HG02798 (cell line): ENCODE results near the gene RPL27A.

ENCODE experiments used
- ATAC-seq: cut with Tn5 transposase; IDR thresholded peaks from one replicate; pipeline ENCODE4 v1.9.1; 2021; ENCODE audit warnings: mild to moderate bottlenecking; ENCODE audit not compliant: unreplicated experiment, poor library complexity

Gene RPL27A

DNA sequence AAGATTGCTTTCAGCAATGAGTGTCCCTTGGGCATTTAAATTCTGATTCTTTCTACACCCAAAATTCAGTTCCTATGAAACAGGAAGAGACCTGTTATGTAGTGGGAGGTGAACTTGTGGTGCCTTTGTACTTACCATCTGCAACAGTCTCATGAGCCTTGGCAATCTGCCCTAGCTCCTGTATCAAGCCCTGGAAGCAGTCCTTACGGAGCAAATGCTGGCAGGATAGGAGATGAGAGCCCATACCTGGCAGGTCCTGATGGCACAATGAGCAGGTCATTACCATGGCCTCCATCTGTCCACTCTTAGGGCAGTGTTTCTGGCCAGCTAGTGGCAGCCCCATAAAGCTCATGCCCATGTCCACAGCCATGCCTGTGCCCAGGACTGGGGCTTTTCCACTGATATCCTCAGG lies 10.9 kb upstream of the RPL27A start:
- no peak for ATAC-seq

DNA sequence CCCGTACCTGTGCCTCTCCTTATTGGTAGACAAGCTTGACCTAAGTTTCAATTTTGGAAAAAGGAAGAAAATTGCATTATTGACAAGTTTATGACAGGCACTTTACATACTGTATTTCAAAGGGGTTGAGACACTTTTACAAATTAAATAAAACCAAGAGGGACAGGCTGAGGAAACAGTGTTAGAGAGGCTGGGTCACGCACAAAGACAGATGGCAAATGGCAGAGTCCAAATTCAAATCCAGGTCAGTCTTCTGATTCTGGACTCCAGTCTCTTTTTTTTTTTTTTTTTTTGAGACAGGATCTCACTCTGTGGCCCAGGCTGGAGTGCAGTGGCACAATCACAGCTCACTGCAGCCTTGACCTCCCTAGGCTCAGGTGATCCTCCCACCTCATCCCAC lies 10.2 kb upstream of the RPL27A start:
- no peak for ATAC-seq

DNA sequence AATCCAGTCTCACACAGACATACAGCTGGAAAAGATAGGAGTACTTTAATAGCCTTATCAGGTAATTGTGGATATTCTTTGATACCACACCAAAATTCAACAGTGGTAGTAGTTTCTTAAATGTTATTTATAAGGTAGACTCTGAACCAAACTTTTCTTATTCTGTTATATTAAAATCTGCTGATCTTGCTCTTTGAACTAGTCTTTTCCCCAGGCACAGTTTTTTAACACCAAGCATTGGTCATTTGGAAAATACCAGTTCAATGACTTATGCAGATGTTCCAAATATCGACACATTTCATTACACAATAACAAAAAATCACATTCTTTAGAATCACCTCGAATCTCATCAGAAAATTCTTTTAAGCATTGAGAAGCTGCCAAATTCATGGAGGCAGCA lies 7.7 kb upstream of the RPL27A start:
- no peak for ATAC-seq

DNA sequence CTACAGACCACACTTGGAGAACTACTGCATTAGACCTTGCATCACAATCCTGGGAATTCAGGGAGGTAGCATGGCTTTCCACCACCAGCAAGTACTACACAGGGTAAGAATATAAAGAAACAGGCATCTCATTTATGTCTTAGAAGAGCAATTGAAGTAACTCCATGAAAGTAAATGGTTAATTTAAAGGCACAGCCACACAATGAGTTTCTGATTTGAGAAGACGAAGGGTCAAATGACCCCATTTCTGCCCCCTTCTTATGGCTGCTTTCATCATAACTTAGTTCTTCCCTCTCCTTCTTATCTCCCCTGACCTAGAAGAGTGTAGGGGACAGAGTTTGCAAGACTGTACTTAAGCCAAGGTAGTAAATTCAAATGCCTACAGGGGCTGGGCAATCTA lies 6.1 kb upstream of the RPL27A start:
- ATAC-seq, result no peak

DNA sequence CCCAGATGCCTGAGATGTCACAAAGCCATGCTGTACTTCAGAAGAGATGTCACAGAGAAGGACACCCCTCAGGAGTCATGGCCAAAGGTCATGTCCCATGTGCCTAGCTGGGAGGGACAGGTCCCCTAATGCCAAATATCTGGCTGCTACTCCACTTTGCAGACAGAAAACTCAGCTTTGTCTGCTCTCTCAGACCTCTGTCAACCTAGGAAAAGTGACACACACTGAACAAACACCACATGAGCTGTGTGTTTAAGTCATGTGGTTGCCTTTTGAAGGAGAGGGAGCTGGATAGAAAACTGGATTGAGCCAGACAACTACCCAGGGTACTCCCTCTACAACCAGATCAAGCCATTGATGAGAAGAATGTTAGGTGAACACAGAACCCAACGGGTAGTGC lies 3.6 kb upstream of the RPL27A start:
- ATAC-seq, result no peak

DNA sequence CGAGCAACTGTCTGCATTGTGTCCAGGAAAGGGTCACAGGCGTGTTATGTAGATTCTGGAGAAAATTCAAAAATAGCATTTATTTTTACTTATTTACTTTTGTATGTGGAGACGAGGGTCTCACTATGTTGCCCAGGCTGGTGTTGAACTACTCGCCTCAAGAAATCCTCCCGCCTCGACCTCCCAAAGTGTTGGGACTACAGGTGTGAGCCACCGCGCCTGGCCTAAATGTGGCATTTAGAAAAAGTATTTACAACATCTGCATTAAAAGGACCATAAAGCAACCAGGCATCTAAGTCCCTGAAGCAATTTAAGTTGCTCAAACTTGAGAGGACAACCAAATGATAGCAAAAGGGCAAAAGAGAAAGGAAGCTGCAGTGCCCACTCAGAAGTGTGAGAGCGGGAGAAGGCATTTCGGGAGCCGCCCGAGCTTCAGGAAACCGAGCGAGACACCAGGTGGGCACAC lies 722 bp upstream of the RPL27A start:
- ATAC-seq, result peak; percentile 19

DNA sequence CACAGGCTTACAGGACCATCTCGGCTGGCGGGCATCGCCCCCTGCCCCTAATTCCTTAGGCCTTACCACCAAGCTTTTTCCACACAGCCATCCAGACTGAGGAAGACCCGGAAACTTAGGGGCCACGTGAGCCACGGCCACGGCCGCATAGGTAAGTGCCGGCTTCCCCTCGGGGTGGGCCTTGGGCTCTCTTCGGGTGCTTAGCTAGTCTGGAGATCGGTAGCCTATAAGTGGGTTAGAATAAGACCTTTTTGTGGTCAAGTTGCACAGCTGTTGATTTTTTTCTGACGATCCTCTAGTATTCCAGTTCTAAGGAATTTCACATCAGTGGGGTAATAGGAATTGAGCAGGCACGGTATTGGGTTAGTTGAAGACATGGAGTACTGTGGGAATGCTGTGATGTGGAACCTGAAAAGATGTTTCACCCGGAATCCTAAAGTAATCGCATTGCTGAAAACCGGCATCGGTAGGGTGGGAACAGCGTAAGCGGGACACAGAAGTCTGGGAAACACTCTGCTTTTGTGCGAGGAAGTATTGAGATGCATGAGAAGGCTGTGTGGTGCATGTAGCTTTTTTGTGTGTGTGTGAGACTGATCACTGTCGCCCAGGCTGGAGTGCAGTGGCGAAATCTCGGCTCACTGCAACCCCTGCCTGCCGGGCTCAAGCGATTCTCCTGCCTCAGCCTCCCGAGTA lies 669 bp downstream of the RPL27A start:
- ATAC-seq, result peak; percentile 2

DNA sequence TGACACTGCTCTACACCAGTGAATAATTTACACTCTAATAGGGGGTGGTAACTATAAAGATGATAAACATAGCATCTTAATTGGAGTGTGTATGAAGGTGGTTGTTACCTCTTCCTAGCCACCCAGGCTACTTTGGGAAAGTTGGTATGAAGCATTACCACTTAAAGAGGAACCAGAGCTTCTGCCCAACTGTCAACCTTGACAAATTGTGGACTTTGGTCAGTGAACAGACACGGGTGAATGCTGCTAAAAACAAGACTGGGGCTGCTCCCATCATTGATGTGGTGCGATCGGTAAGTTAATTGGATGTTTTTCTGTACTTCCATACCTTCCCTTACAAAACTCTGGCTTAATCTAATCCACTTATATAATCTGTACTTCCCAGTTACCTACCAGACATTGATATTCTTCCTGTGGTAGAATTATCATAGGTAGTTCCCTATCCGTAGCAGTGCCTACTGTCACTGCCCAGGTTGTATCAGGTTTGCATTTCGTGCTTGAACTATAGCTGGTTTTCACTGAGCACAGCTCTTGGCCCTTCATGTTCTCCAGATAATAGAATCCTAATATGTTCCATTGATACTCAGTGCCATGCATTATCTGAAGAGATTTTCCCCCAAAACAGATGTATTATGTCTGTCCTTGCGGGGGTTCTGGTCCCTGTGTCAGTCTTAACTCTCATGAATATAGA lies 2.2 kb downstream of the RPL27A start:
- ATAC-seq, result no peak

DNA sequence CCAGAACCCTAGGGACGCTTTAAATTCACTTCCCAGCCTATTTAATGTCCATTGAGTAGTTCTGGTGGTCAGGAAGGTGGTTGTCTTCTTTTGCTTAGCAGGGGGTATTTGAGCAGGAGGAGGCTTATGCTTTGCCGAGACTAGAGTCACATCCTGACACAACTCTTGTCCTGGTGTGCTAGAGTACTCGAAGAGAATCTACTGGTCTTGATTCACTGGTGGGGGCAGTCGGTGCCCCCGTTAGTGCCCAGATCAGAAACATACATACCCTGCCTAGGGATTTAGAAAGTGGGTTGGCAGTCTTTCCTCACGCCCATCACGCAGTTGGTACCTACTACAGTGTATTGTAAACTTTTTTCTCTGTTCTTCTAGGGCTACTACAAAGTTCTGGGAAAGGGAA lies 2.7 kb downstream of the RPL27A start:
- no peak for ATAC-seq

DNA sequence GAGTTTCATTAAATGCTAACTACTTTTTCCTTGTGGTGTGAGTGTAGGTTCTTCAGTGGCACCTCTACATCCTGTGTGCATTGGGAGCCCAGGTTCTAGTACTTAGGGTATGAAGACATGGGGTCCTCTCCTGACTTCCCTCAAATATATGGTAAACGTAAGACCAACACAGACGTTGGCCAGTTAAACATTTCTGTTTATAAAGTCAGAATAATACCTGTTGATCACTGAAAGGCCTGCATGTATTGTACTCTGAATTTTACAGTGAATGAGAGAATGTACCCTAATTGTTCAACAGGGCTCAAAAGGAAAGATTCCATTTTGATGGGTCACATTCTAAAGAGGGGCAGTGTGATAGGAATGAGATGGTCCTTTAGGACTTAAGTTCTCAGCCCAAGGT lies 3.2 kb downstream of the RPL27A start:
- no peak for ATAC-seq

DNA sequence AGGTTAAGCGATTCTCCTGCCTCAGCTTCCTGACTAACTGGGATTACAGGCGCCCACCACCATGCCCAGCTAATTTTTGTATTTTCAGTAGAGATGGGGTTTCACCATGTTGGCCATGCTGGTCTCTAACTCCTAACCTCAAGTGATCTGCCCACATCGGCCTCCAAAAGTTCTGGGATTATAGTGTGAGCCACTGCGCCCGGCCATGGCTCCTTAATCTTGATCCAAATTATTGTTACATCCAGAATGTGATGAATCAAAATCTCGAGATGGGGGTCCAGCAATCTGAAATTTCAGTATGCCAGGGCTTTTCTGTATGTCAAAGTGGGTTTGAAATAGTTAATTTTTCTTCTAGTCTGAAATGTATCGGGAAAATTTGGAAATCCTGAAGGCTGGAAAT lies 3.7 kb downstream of the RPL27A start:
- ATAC-seq, result no peak

DNA sequence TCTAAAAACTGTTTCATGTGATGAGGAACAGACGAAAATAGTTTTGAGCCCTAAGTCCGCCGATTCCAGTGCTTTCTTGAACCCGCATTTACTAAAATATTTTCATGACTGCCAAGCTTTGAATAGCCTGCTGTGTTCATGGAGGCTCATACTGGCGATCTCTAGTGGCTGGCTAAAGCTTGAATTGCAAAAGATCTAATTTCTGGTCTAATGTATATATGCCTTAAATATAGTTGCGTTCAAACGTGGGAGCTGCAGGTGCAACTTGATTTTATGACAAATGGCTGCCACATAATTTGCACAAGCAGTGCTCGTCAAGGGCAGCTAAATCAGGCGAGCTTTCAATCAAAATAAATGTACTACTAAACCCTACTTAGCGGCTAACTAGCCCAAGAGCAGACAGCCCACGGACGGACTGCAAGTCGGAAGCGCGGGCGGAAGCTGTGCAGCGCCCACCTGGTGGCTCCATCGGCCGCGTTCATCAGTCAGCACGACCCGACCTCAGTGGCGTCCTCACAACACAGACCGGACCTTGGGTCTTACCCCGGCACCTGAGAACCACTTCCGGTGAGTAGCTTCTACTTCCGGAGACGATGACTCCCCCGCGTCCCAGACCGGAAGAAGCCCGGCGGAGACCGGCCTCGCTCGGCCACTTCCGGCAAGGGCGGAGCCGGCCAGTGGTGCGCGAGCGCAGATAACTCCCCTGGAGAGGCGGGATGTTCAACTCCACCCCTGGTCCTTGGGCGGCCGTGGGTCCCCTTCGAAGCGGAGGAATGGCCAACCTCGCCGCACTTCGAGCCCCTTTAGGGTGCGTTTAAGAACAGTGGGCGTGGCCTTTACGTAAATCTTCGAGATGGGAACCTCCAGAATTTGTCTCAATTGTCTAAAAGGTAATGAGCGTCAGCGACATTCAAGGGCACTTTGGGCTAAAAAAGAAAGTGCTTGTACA lies 6.1 kb downstream of the RPL27A start:
- ATAC-seq, result peak; percentile 97

DNA sequence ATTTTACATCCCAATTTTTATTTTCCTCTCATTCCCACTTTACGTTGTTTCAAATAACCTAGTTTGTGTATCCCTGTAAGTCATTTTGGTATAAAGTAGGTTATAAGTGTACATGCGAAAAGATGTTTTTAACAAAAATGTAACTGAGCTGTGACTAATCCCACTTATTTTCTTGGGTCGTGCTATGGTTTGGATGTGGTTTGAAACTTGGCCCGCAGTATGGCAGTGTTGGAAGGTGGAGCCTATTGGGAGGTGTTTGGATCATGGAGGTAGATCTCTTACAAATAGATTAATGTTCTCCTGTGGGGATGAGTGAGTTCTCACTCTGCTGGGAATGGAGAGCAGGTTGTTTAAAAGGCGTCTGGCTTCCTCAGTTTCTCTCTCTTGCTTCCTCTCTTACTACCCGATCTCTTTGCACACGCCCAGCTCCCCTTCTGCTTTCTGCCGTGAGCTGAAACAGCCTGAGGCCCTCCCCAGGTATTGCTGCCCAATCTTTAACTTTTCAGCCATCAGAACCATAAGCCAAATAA lies 7.2 kb downstream of the RPL27A start:
- ATAC-seq, result no peak

DNA sequence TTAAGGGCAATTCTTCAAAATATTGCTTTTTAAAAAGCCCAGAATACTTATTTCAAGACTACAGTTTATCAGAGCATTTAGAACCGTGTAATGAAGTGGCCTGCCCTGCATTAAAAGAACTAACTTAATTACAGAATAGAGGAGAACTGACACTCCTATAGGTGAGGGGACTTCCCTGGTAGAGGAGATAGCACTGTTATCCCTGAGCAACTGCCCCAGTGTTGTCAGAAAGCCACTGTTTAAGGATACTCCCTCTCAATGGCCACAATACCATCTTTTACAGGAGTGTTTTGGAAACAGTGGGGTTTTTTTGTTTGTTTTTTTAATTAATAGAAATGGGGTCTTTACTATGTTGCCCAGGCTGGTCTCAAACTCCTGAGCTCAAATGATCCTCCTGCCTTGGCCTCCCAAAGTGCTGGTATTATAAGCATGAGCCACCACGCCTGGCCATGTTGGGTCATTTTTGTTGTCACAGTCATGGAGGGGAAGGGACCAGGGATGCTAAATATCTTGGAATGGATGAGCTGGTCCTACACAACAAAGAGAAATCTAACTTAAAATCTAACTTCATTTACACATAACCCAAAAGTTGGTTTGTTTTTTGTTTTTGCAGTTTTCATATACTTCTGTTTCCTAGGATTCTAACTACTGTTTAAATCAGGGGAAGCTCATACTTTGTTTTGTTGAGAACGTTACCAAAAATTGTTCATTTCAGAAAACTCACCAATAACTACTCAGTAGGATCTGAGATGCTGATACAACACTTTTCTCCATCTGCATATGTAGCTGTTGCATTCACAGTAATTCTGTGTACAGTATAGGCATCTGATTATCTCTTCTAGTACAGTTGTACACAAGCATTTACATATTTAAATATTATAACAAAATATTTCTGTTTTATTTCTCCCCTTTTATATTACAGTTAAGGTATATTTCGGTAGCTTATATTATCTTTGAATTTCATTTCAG lies 8.1 kb downstream of the RPL27A start:
- no peak for ATAC-seq

DNA sequence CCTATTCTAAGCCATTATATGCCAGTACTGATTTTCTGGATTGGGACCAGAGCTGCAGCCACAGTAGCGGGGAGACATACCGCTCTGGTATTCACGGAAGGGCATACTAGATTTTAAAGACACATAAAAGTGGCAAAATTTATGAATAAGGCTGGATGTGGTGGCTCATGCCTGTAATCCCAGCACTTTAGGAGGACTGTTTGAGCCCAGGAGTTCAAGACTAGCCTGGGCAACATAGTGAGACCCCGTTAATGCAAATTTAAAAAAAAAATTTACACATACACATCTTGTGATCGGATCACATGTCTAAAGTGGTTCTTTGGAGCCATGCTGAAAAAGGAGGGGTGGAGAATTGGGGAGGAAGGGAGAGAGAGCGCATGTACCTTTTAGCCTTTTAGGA lies 9.0 kb downstream of the RPL27A start:
- no peak for ATAC-seq

DNA sequence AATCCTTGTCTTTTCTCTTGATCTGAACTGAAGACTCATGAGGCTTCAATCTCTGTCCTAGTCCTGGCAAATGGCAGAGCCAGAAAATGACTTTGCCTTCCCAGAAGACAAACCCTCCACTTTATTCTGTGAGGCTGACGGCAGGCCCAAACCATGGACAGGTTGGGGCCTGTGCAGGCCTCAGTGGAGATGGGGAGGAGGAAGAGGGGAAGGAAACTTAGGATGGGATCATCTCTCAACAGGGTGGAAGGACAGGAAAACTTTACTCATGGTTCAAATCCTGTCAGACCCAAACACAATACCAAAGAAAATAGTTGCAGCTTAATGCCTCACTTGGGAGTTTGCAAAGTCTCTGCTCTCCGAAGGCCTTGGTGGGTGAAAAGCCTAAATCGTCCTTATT lies 9.8 kb downstream of the RPL27A start:
- ATAC-seq, result no peak

DNA sequence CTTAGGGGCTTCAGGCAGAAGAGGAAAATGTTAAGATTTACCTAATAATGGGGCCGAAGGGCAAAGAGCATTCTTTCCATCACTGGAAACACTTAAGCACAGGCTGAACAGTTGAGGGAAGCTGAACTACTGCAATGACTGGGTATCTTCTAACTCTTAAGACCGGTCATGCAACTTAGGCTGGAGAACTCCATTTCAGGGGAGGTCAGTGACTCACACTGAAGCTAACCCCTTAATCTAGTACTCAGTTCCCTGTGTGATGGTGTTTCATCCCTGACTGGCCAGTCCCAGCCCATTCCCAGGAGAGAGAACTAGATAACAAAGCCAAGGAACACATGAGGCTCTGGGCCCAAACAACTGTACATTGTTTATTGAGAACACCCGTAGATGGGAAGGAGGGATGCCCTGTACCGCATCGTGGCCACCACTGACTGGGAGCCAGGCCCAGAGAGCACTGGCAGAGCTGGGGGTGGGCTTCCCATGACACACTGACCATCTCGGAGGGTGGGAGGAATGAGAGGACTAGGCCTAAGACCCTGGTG lies 10.5 kb downstream of the RPL27A start:
- no peak for ATAC-seq

DNA sequence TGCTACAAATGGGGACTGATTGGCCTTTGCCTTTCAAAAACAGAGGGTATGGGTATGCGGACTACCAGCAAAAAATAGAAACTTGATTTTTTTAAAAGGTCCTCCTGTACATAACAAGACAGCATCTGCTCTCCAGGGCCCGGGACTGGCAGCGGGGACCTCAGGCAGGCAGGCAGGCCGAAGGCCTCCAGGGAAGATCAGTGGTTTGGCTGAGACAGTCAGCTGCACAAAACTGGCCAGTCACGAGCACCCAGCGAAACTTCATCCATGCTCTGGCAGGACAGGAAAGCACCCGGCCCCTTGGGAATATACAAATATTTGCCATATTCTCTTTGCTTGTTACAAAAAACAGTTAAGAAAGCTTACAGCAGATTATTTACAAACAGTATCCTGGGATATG lies 11.0 kb downstream of the RPL27A start:
- ATAC-seq, result no peak

DNA sequence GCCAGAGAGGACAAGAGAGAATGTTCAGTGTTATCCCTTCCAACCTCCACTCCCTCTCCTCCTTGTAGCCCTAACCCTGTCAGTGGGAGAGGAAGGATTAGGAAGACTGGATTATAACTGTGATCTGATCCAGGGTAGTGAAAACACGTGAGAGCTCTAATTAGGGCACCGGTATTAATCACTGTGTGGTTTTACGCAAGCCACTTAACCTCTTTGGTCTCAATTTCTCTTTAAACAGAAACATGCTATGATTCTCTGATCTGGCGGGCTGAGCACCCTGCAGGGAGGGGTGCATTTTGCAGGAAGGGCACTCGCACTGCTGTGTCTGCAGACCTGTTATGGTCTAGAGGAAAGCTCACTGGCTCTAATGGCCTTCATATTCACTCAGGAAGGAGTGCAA lies 11.5 kb downstream of the RPL27A start:
- ATAC-seq, result no peak
